H1 (cell line): Measurements from ENCODE around the gene ERCC1. TPM values are rescaled to one million over a fixed set of nuclear protein-coding genes. Genes with fewer than 3 reads are reported as not detected.

Experiments used
- CTCF ChIA-PET: fragments of 300-600 bp; sonication (Branson Sonifier 250); formaldehyde crosslinking; loops from one replicate; lab custom pipeline; 2021; ENCODE audit not compliant: partially characterized antibody; lab: Charles Lee
- POLR2A ChIA-PET: fragments of 300-600 bp; sonication (Branson Sonifier 250); formaldehyde crosslinking; loops from one replicate; lab custom pipeline; 2021; ENCODE audit warnings: inconsistent platforms; ENCODE audit not compliant: partially characterized antibody; lab: Charles Lee
- DNase-seq, 2 experiments: peaks; one replicate each; pipeline versions ENCODE4 v3.0.0 to v3.0.0-alpha.2; 2010 to 2022; ENCODE audit warnings: low spot score in 2 of 2, low read depth in 1 of 2, mixed read lengths in 1 of 2
- FAIRE-seq: peaks from 2 replicates; lab custom pipeline; 2011; peaks lifted over from hg19 to GRCh38; lab: Jason Lieb, UNC
- H2AFZ ChIP-seq: 2 replicates; pipeline ENCODE4 v1.8.1; 2012; ENCODE audit warnings: low read length, inconsistent platforms
- H2AK5ac ChIP-seq: 2 replicates; pipeline ENCODE4 v1.6.1; 2013; ENCODE audit warnings: low read depth, low read length
- H2BK120ac ChIP-seq: replicated peaks from 2 replicates; pipeline ENCODE3; 2013; ENCODE audit warnings: low read depth, low read length, inconsistent platforms
- H2BK12ac ChIP-seq: 2 replicates; pipeline ENCODE4 v1.6.1; 2013; ENCODE audit warnings: low read depth, low read length
- H2BK15ac ChIP-seq: 2 replicates; pipeline ENCODE4 v1.6.1; 2013; ENCODE audit warnings: low read length
- H2BK20ac ChIP-seq: 2 replicates; pipeline ENCODE4 v1.6.1; 2013; ENCODE audit warnings: low read length
- H2BK5ac ChIP-seq: 2 replicates; pipeline ENCODE4 v1.6.1; 2013; ENCODE audit warnings: low read depth, low read length
- H3K14ac ChIP-seq: 2 replicates; pipeline ENCODE4 v1.6.1; 2013; ENCODE audit warnings: inconsistent platforms; ENCODE audit not compliant: insufficient read length
- H3K18ac ChIP-seq: 2 replicates; pipeline ENCODE4 v1.6.1; 2013; ENCODE audit warnings: low read length; ENCODE audit errors: extremely low read depth
- H3K23ac ChIP-seq: 2 replicates; pipeline ENCODE4 v1.6.1; 2013; ENCODE audit warnings: inconsistent platforms; ENCODE audit not compliant: insufficient read length
- H3K23me2 ChIP-seq: 2 replicates; pipeline ENCODE4 v1.6.1; 2013; ENCODE audit warnings: low read depth, low read length
- H3K27ac ChIP-seq: 2 replicates; pipeline ENCODE4 v1.6.1; 2011; ENCODE audit warnings: low read depth, low read length, inconsistent platforms
- H3K27me3 ChIP-seq, 4 experiments: replicated peaks in 1 of 4; 1 replicate in 1 of 4; 2 replicates in 3 of 4; pipeline versions ENCODE4 v1.6.1 to v1.8.1; 2011 to 2013; ENCODE audit warnings: low read length in 3 of 4, mild to moderate bottlenecking in 3 of 4, inconsistent platforms in 2 of 4, mixed read lengths in 2 of 4, moderate library complexity in 1 of 4; ENCODE audit not compliant: control insufficient read depth in 3 of 4, insufficient read depth in 3 of 4; ENCODE audit errors: extremely low read depth in 1 of 4
- H3K36me3 ChIP-seq, 4 experiments: 2 replicates each; pipeline versions ENCODE4 v1.6.1 to v1.8.1; 2011 to 2013; ENCODE audit warnings: mild to moderate bottlenecking in 4 of 4, low read length in 3 of 4, moderate library complexity in 2 of 4, control low read depth in 1 of 4, inconsistent platforms in 1 of 4; ENCODE audit not compliant: insufficient read depth in 4 of 4, control insufficient read depth in 2 of 4
- H3K4ac ChIP-seq: replicated peaks from 2 replicates; pipeline ENCODE3; 2013; ENCODE audit warnings: low read length, low read depth, mixed read lengths, inconsistent platforms; ENCODE audit not compliant: insufficient read length
- H3K4me1 ChIP-seq, 4 experiments: replicated peaks in 1 of 4; 1 replicate in 1 of 4; 2 replicates in 3 of 4; pipeline versions ENCODE4 v1.6.1 to v1.8.1; 2011 to 2013; ENCODE audit warnings: low read length in 3 of 4, inconsistent platforms in 2 of 4, mixed read lengths in 1 of 4; ENCODE audit not compliant: insufficient read depth in 4 of 4, control insufficient read depth in 3 of 4
- H3K4me2 ChIP-seq, 2 experiments: 2 replicates each; pipeline versions ENCODE4 v1.6.1 to v1.8.1; 2011 to 2013; ENCODE audit warnings: low read depth in 2 of 2, low read length in 2 of 2, control low read depth in 1 of 2, inconsistent platforms in 1 of 2, mild to moderate bottlenecking in 1 of 2; ENCODE audit not compliant: insufficient read depth in 1 of 2
- H3K4me3 ChIP-seq, 4 experiments: fragments of 200-600, 300-600 bp in 1 of 4; sonication (generic), shearing (Covaris generic), sonication (Bioruptor Twin) in 1 of 4; 2 replicates each; pipeline versions ENCODE4 v1.5.1 to v1.8.1; 2011 to 2016; ENCODE audit warnings: low read length in 4 of 4, low read depth in 3 of 4, control low read depth in 2 of 4, inconsistent platforms in 2 of 4, mild to moderate bottlenecking in 2 of 4, mixed read lengths in 1 of 4, moderate library complexity in 1 of 4; ENCODE audit not compliant: insufficient read depth in 2 of 4; ENCODE audit errors: extremely low read depth in 1 of 4
- H3K56ac ChIP-seq: replicated peaks from 2 replicates; pipeline ENCODE3; 2013; ENCODE audit warnings: low read depth, mild to moderate bottlenecking, mixed read lengths, low read length, inconsistent platforms; ENCODE audit not compliant: insufficient read length
- H3K79me1 ChIP-seq: 2 replicates; pipeline ENCODE4 v1.6.1; 2013; ENCODE audit warnings: low read depth, low read length, control low read depth
- H3K79me2 ChIP-seq, 2 experiments: 2 replicates each; pipeline versions ENCODE4 v1.6.1 to v1.8.1; 2012 to 2013; ENCODE audit warnings: low read length in 2 of 2, mild to moderate bottlenecking in 2 of 2, inconsistent platforms in 1 of 2; ENCODE audit not compliant: insufficient read depth in 2 of 2, control insufficient read depth in 1 of 2
- H3K9ac ChIP-seq, 4 experiments: replicated peaks in 1 of 4; 1 replicate in 1 of 4; 2 replicates in 3 of 4; pipeline versions ENCODE4 v1.6.1 to v1.8.1; 2011 to 2013; ENCODE audit warnings: low read depth in 3 of 4, low read length in 3 of 4, control low read depth in 2 of 4, mild to moderate bottlenecking in 2 of 4, moderate library complexity in 2 of 4, inconsistent platforms in 1 of 4; ENCODE audit errors: extremely low read depth in 1 of 4
- H3K9me3 ChIP-seq, 2 experiments: 2 replicates each; pipeline versions ENCODE4 v1.6.1 to v1.8.1; 2012 to 2013; ENCODE audit warnings: mild to moderate bottlenecking in 2 of 2, moderate library complexity in 2 of 2, control low read depth in 1 of 2, inconsistent platforms in 1 of 2, low read depth in 1 of 2, low read length in 1 of 2, mixed read lengths in 1 of 2; ENCODE audit not compliant: insufficient read depth in 2 of 2
- H4K20me1 ChIP-seq, 2 experiments: replicated peaks in 1 of 2; 2 replicates each; pipeline versions ENCODE3 to v1.8.1; 2011 to 2013; ENCODE audit warnings: inconsistent platforms in 2 of 2, low read length in 2 of 2, mild to moderate bottlenecking in 1 of 2; ENCODE audit not compliant: insufficient read depth in 2 of 2, control insufficient read depth in 1 of 2
- H4K5ac ChIP-seq: 2 replicates; pipeline ENCODE4 v1.6.1; 2013; ENCODE audit warnings: low read length, low read depth, mixed read lengths, inconsistent platforms; ENCODE audit not compliant: insufficient read length
- H4K8ac ChIP-seq: 2 replicates; pipeline ENCODE4 v1.8.0; 2013; ENCODE audit warnings: mild to moderate bottlenecking, moderate library complexity, low read length, inconsistent platforms; ENCODE audit not compliant: insufficient read depth; ENCODE audit errors: extremely low read depth
- H4K91ac ChIP-seq: replicated peaks from 2 replicates; pipeline ENCODE3; 2013; ENCODE audit warnings: low read length, mixed read lengths, inconsistent platforms; ENCODE audit not compliant: insufficient read length
- ASH2L ChIP-seq: fragments of 200-600, 300-600 bp; sonication (generic); IDR thresholded peaks from one replicate; pipeline ENCODE4 v1.7.1; 2017; ENCODE audit warnings: low read length
- ATF2 ChIP-seq: IDR thresholded peaks from 2 replicates; pipeline ENCODE4 v1.6.1; 2012; ENCODE audit warnings: low read length, inconsistent platforms
- CBX5 ChIP-seq: fragments of 300-800, 300-1000 bp; sonication (generic); IDR thresholded peaks from 2 replicates; pipeline ENCODE4 v1.7.1; 2016; ENCODE audit warnings: antibody characterized with exemption, low read length, low read depth
- EGR1 ChIP-seq: IDR thresholded peaks from 2 replicates; pipeline ENCODE4 v1.6.1; 2011; ENCODE audit warnings: low read depth, low read length, borderline replicate concordance
- RAD21 ChIP-seq, 2 experiments: IDR thresholded peaks in 1 of 2; conservative IDR thresholded peaks in 1 of 2; 2 replicates each; pipeline ENCODE4 v1.6.1; 2011; ENCODE audit warnings: low read depth in 2 of 2, low read length in 2 of 2, improper control_type of control experiment in 1 of 2, inconsistent platforms in 1 of 2, mild to moderate bottlenecking in 1 of 2, moderate library complexity in 1 of 2
- RFX5 ChIP-seq: IDR thresholded peaks from 2 replicates; pipeline ENCODE4 v1.6.1; 2011; ENCODE audit warnings: low read depth, low read length, improper control_type of control experiment, borderline replicate concordance
- SIRT6 ChIP-seq: IDR thresholded peaks from one replicate; pipeline ENCODE4 v1.7.1; 2012; ENCODE audit warnings: low read length, inconsistent platforms
- SIX5 ChIP-seq: IDR thresholded peaks from 2 replicates; pipeline ENCODE4 v1.6.1; 2011; ENCODE audit warnings: mild to moderate bottlenecking, low read depth, low read length
- SUZ12 ChIP-seq: fragments of 200-600 bp; sonication (generic); IDR thresholded peaks from 2 replicates; pipeline ENCODE4 v1.6.1; 2012; ENCODE audit warnings: mild to moderate bottlenecking, inconsistent platforms, low read length, moderate library complexity, mixed read lengths
- USF2 ChIP-seq: IDR thresholded peaks from 2 replicates; pipeline ENCODE4 v1.6.1; 2011; ENCODE audit warnings: low read length, improper control_type of control experiment
- ZNF274 ChIP-seq: IDR thresholded peaks from 2 replicates; pipeline ENCODE4 v1.7.0; 2012; ENCODE audit warnings: low read length, borderline replicate concordance; ENCODE audit errors: extremely low read depth
- WGBS, 2 experiments: shearing (Covaris generic) in 1 of 2; methylation state at CpG; one replicate each; pipeline versions ENCODE4 v1.1.6 to v1.1.7; 2013 to 2015; ENCODE audit warnings: low lambda C conversion rate in 2 of 2, mixed read lengths in 2 of 2, inconsistent platforms in 1 of 2, low coverage in 1 of 2, missing lambda C conversion rate in 1 of 2; ENCODE audit not compliant: insufficient replicate concordance in 2 of 2, insufficient coverage in 1 of 2, insufficient read length in 1 of 2; ENCODE audit errors: extremely low coverage in 1 of 2, missing lambda C conversion rate in 1 of 2; 5-methylcytosine and 5-hydroxymethylcytosine counted together
- polyA plus RNA-seq, 7 experiments: library from polyadenylated mRNA; depleted of rRNA in 3 of 7; stranded (reverse) in 5 of 7; unstranded in 2 of 7; fragments of >200 nt in 5 of 7; fragments of 200-250 nt in 2 of 7; gene quantifications; 1 replicate in 5 of 7; 2 replicates in 1 of 7; 4 replicates in 1 of 7; pipeline versions ENCODE4 v1.2.1 to v1.2.3, GENCODE V29; 2011 to 2013; ENCODE audit warnings: missing spikeins in 2 of 7, mixed read lengths in 2 of 7
- total RNA-seq: library from RNA; stranded (reverse); fragmentation: NEBNext Ultra II Directional; extraction: Animal tissue kit (Norgen Biotek cat#: 25700); gene quantifications from 2 replicates; pipeline ENCODE4 v1.2.1, GENCODE V29; 2021

The ERCC1 gene
- total and polyA plus RNA-seq, 2 of the 8 experiments (the other 6 are each of a cell fraction or from before 2014, with no cell fraction given), result 44.7 to 94.2 TPM

GRCh38 chr19:45448887-45449299 lies 25.2 kb upstream of the ERCC1 start:
- Histone ChIP-seq H3K4me2 (no peak overlapping the region; a peak in 1 of 4 replicates), H3K23me2 (peaks cover 16% of the 10 kb centered on the region), H3K56ac (no peak overlapping the region), H3K79me2 (no peaks in the 10 kb centered on the region), H2AFZ (no peak overlapping the region), H3K36me3 (no peaks in the 10 kb centered on the region), H2BK15ac (no peak overlapping the region), H2BK12ac (no peak overlapping the region), H3K23ac (no peak overlapping the region), H3K4me1 (peaks cover 4 to 13% (median 7%) of the 10 kb centered on the region in 4 experiments; a peak in 6 of 7 replicates), H3K18ac (no peak overlapping the region), H2AK5ac (0 out of 2 replicates have a peak overlapping the region, but pooled peaks have one; percentile 17), H4K8ac (no peak overlapping the region), H3K9me3 (no peaks in the 10 kb centered on the region), H3K79me1 (no peaks in the 10 kb centered on the region), H3K4me3 (no peak overlapping the region), H3K4ac (no peak overlapping the region), H4K5ac (no peak overlapping the region), H3K14ac (no peak overlapping the region), H3K9ac (no peak overlapping the region), H4K20me1 (no peaks in the 10 kb centered on the region), H3K27me3 (peaks cover 0 to 19% (median 14%) of the 10 kb centered on the region in 4 experiments; a peak in 6 of 7 replicates), H4K91ac (no peak overlapping the region), H3K27ac (no peak overlapping the region), H2BK120ac (no peak overlapping the region), H2BK20ac (no peak overlapping the region), H2BK5ac (no peak overlapping the region)
- CTCF ChIA-PET, result interaction anchor here (0.5 to 6.3 kb wide), 10 partner anchors 9 to 838 kb away, joined by 3 to 145 read pairs (median 7); no protein-coding TSS in a partner anchor
- WGBS, 2 experiments, result 78% methylated on average over 7 of the region's 7 CpGs; no CpG with 5 or more reads in 1 of the 2 experiments
- POLR2A ChIA-PET, result interaction anchor here (1.3 to 2.1 kb wide), 4 partner anchors 10 to 80 kb away, joined by 4 to 11 read pairs (median 6); partner anchors contain the start of gene FOSB
- FAIRE-seq, result no peak
- DNase-seq, result no peak
- TF ChIP-seq RAD21 (IDR thresholded peaks at IDR 0.05 in 1 of 2, conservative IDR thresholded peaks at IDR 0.05 in 1 of 2; ENCODE audit: low read depth in 2 of 2, low read length in 2 of 2) (no peak), SIX5 (no peak), USF2 (no peak), ZNF274 (no peak), CBX5 (no peak), EGR1 (no peak), ASH2L (no peak), SUZ12 (no peak), RFX5 (no peak), ATF2 (no peak), SIRT6 (no peak)
